Fibroblast of villous mesenchyme (primary cell): ENCODE measurements around the gene ADAMTS16. TPM values are rescaled to one million over a fixed set of nuclear protein-coding genes. Genes with fewer than 3 reads are reported as not detected.
A peak's percentile ranks its signal among the peaks of the same experiment; 100 is the strongest.

ENCODE experiments used
- DNase-seq: peaks from one replicate; pipeline ENCODE4 v3.0.0-alpha.2; 2010; ENCODE audit warnings: low read depth
- H3K4me3 ChIP-seq: 2 replicates; pipeline ENCODE4 v1.5.1; 2011; ENCODE audit warnings: low read depth, mild to moderate bottlenecking, low read length
- total RNA-seq: library from RNA; depleted of rRNA; stranded (reverse); fragments of >200 nt; gene quantifications from 2 replicates; pipeline ENCODE4 v1.2.3, GENCODE V29; 2012
- TF ChIP-seq, protein P1 (sequence below): IDR thresholded peaks from 2 replicates; pipeline ENCODE4 v1.5.1; 2012; ENCODE audit warnings: low read depth, mild to moderate bottlenecking, low read length; ENCODE audit not compliant: insufficient read depth

The ADAMTS16 gene
- total RNA-seq, 1 donor, result under 0.01 TPM

- DNase-seq, result no peak
- TF ChIP-seq, protein P1, sequence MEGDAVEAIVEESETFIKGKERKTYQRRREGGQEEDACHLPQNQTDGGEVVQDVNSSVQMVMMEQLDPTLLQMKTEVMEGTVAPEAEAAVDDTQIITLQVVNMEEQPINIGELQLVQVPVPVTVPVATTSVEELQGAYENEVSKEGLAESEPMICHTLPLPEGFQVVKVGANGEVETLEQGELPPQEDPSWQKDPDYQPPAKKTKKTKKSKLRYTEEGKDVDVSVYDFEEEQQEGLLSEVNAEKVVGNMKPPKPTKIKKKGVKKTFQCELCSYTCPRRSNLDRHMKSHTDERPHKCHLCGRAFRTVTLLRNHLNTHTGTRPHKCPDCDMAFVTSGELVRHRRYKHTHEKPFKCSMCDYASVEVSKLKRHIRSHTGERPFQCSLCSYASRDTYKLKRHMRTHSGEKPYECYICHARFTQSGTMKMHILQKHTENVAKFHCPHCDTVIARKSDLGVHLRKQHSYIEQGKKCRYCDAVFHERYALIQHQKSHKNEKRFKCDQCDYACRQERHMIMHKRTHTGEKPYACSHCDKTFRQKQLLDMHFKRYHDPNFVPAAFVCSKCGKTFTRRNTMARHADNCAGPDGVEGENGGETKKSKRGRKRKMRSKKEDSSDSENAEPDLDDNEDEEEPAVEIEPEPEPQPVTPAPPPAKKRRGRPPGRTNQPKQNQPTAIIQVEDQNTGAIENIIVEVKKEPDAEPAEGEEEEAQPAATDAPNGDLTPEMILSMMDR, result no peak
- H3K4me3 ChIP-seq, result no peak overlapping the region
Measured at GRCh38 chr5:5266297-5266696, 126.2 kb downstream of the ADAMTS16 start.

GRCh38 chr5:5270161-5270560 lies 130.0 kb downstream of the ADAMTS16 start:
- TF ChIP-seq, protein P1, result no peak
- no peak for DNase-seq
- no peak overlapping the region for H3K4me3 ChIP-seq

GRCh38 chr5:5270958-5271785 lies 131.0 kb downstream of the ADAMTS16 start:
- TF ChIP-seq, protein P1, result peak; percentile 29
- peak; percentile 88 for DNase-seq
- H3K4me3 ChIP-seq, result peak overlapping the region; percentile 41

DNA sequence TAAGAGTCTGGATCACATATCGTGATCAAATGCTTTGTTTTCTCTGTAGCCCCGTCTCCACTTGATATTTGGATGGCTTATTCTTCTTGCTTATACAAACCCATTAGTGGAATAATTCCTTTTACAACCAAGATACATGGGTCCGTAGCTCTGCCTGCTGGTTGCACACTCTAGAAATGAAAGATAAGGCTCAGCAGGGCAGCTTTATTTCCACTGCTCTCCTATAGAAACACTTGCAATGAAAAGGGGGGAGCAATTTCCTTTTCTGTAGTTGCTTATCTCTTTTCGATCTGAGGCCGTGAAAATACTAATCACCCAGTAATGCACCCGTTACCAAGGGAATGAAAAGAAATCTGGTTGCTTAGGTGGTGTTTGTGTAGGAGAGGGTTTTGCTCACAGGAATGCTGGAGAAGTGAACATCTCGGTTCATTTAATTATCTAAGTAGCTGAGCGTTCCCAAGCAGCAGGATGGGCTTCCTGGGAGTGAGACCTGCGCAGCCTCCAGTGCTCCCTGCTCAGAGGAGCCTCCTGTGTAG lies 131.7 kb downstream of the ADAMTS16 start:
- DNase-seq, result peak; percentile 56
- peak overlapping the region; percentile 41 for H3K4me3 ChIP-seq
- TF ChIP-seq, protein P1, result no peak

GRCh38 chr5:5273398-5273797 lies 133.3 kb downstream of the ADAMTS16 start:
- TF ChIP-seq, protein P1, result no peak
- DNase-seq, result no peak
- no peak overlapping the region for H3K4me3 ChIP-seq

DNA sequence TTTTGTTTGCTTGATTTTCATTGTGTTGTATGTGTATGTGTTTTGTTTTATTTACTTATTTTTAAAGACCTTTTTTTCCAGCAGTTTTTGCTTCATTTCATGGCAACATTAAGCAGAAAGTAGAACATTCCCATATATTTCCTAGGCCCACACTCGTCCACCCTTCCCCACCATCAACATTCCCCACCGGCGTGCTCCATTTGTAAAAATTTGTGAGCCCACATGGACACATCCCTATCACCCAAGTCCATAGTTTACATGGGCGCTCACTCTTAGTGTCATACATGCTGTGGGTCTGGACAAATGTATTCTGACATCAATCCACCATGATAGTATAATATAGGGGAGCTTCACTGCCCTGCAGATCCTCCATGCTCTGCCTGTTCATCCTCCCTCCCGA lies 133.8 kb downstream of the ADAMTS16 start:
- TF ChIP-seq, protein P1, result no peak
- DNase-seq, result no peak
- H3K4me3 ChIP-seq, result no peak overlapping the region
